Astrocyte (in vitro differentiated cells and primary cell): ENCODE results near the gene SOHLH2.

Experiments
- EZH2 ChIP-seq: IDR thresholded peaks from 2 replicates; pipeline ENCODE4 v1.6.1; 2012; ENCODE audit warnings: mild to moderate bottlenecking, low read length, inconsistent platforms; ENCODE audit not compliant: insufficient read depth
- TF ChIP-seq, protein P1 (sequence below): IDR thresholded peaks from 2 replicates; pipeline ENCODE4 v1.5.1; 2011; ENCODE audit warnings: low read depth, mild to moderate bottlenecking, inconsistent platforms, low read length, moderate library complexity; ENCODE audit not compliant: insufficient read depth

GRCh38 chr13:36134632-36135031 is 79.7 kb downstream of the SOHLH2 start:
- no peak for TF ChIP-seq EZH2
- TF ChIP-seq, protein P1, sequence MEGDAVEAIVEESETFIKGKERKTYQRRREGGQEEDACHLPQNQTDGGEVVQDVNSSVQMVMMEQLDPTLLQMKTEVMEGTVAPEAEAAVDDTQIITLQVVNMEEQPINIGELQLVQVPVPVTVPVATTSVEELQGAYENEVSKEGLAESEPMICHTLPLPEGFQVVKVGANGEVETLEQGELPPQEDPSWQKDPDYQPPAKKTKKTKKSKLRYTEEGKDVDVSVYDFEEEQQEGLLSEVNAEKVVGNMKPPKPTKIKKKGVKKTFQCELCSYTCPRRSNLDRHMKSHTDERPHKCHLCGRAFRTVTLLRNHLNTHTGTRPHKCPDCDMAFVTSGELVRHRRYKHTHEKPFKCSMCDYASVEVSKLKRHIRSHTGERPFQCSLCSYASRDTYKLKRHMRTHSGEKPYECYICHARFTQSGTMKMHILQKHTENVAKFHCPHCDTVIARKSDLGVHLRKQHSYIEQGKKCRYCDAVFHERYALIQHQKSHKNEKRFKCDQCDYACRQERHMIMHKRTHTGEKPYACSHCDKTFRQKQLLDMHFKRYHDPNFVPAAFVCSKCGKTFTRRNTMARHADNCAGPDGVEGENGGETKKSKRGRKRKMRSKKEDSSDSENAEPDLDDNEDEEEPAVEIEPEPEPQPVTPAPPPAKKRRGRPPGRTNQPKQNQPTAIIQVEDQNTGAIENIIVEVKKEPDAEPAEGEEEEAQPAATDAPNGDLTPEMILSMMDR, result no peak
